ENCODE results near the gene LETM1. TPM values are rescaled to one million over a fixed set of nuclear protein-coding genes. Genes with fewer than 3 reads are reported as not detected.
A peak's percentile ranks its signal among the peaks of the same experiment; 100 is the strongest.

Gene LETM1
- total and polyA plus RNA-seq, 2 of the 13 experiments (the other 11 are each of a cell fraction or from before 2014, with no cell fraction given) = 9.7 to 41.6 TPM

DNA sequence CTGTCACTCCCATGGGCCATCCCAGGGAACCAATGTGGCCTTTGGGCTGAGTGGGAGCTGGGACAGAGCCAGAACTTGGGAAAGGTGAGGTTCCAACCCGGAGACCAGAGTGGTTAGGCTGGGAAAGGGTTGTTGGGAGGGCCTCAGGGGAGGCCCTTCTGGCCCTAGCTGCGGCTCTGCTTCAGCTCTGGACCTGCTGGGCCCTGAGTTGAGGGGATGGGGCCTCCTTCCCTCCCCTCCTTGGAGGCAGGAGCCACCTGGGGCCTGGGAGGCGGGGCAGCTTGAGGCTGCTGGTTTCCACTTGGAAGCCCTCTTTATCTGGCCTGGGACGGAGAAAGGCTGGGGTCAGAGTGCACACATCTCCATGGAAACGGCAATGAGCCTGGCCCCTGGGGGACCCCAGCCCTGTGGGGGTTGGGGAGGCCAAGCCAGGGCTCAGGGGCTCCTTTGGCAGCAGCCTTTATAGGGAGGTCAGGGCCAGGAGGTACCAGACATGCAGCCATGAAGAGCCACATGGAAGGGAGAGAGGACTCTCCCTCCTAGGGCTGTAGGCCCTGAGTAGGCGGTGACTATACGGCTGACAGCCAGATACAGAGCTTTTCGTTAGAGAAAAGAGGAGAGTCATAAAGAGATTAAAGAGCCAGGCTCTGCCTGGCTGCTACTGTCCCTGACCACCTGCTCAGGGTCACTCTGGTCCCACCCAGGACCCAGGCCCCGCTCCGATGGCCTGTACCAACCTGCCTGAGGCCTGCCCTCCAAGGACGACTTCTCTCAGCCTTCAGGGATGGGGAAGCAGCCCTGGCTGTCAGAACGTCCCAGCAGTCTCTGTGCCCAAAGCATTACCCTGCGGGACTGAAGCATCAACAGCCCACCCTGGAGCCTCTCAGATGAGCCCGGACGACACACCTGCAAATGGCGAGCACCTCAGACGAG, 8.4 kb upstream of the LETM1 start (continued):
- TF ChIP-seq, protein P1, sequence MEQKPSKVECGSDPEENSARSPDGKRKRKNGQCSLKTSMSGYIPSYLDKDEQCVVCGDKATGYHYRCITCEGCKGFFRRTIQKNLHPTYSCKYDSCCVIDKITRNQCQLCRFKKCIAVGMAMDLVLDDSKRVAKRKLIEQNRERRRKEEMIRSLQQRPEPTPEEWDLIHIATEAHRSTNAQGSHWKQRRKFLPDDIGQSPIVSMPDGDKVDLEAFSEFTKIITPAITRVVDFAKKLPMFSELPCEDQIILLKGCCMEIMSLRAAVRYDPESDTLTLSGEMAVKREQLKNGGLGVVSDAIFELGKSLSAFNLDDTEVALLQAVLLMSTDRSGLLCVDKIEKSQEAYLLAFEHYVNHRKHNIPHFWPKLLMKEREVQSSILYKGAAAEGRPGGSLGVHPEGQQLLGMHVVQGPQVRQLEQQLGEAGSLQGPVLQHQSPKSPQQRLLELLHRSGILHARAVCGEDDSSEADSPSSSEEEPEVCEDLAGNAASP (CRISPR knock-in tag; IDR thresholded peaks at IDR 0.05; ENCODE audit: borderline replicate concordance) = no peak
- peak in 1 of 2 experiments; percentile 60; a peak in 1 of 4 replicates for TF ChIP-seq NR2F1 (CRISPR knock-in tag; IDR thresholded peaks at IDR 0.05)
- TF ChIP-seq, protein P2, sequence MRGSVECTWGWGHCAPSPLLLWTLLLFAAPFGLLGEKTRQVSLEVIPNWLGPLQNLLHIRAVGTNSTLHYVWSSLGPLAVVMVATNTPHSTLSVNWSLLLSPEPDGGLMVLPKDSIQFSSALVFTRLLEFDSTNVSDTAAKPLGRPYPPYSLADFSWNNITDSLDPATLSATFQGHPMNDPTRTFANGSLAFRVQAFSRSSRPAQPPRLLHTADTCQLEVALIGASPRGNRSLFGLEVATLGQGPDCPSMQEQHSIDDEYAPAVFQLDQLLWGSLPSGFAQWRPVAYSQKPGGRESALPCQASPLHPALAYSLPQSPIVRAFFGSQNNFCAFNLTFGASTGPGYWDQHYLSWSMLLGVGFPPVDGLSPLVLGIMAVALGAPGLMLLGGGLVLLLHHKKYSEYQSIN (CRISPR knock-in tag; IDR thresholded peaks at IDR 0.05; ENCODE audit: borderline replicate concordance) = no peak
- no peak for TF ChIP-seq ZNF251 (CRISPR knock-in tag; IDR thresholded peaks at IDR 0.05)
- no peak for TF ChIP-seq CREB3 (CRISPR knock-in tag; IDR thresholded peaks at IDR 0.05)
- no peak for TF ChIP-seq ZFP36 (IDR thresholded peaks at IDR 0.05; ENCODE audit: borderline replicate concordance, low read depth, low read length, partially characterized antibody)
- no peak for TF ChIP-seq ZNF775 (CRISPR knock-in tag; IDR thresholded peaks at IDR 0.05; ENCODE audit: borderline replicate concordance)
- TF ChIP-seq USF2 (IDR thresholded peaks at IDR 0.05; ENCODE audit: low read depth, low read length) = no peak
- TF ChIP-seq USF2 (CRISPR knock-in tag; IDR thresholded peaks at IDR 0.05; ENCODE audit: borderline replicate concordance) = no peak
- TF ChIP-seq XRCC5 (optimal IDR thresholded peaks at IDR 0.05; ENCODE audit: low read length) = peak; percentile 52
- TF ChIP-seq, protein P3, sequence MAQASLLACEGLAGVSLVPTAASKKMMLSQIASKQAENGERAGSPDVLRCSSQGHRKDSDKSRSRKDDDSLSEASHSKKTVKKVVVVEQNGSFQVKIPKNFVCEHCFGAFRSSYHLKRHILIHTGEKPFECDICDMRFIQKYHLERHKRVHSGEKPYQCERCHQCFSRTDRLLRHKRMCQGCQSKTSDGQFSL (CRISPR knock-in tag; IDR thresholded peaks at IDR 0.05) = no peak
- no peak for TF ChIP-seq ZBTB33 (CRISPR knock-in tag; IDR thresholded peaks at IDR 0.05)
- TF ChIP-seq MAX (IDR thresholded peaks at IDR 0.05) = peak; percentile 51; the same call in 1 of the 2 replicates
- TF ChIP-seq SRSF4 (IDR thresholded peaks at IDR 0.05; ENCODE audit: low read depth, low read length, poor library complexity, severe bottlenecking) = no peak
- TF ChIP-seq NPAS2 (CRISPR knock-in tag; IDR thresholded peaks at IDR 0.05; ENCODE audit: borderline replicate concordance) = no peak
- no peak for TF ChIP-seq SYNCRIP (IDR thresholded peaks at IDR 0.05; ENCODE audit: insufficient read depth, low read depth, low read length)
- no peak for TF ChIP-seq ZNF274 (CRISPR knock-in tag; IDR thresholded peaks at IDR 0.05)
- TF ChIP-seq SRY (CRISPR knock-in tag; IDR thresholded peaks at IDR 0.05) = no peak
- no peak for TF ChIP-seq IRX3 (CRISPR knock-in tag; IDR thresholded peaks at IDR 0.05; ENCODE audit: borderline replicate concordance, low read depth)
